ENCODE results near the gene SENP2. TPM values are rescaled to one million over a fixed set of nuclear protein-coding genes. Genes with fewer than 3 reads are reported as not detected.
"Not testable (repeated sequence)": the region's sequence is repeated elsewhere in the genome, so short reads cannot be mapped to it uniquely, and the experiment has no call there.

Gene SENP2
- total RNA-seq, 1 donor from 2014 or later, result 36.7 TPM

- intact Hi-C loops (cut with DNase I), result loop anchor here (1.0 to 10.0 kb wide), 2 partner anchors 111 to 285 kb away; no protein-coding TSS in a partner anchor
- DNase-seq (ENCODE audit: low spot score), result peak; percentile 83
These were observed 74.1 kb downstream of the SENP2 start for GRCh38 chr3:185659942-185660921.

DNA sequence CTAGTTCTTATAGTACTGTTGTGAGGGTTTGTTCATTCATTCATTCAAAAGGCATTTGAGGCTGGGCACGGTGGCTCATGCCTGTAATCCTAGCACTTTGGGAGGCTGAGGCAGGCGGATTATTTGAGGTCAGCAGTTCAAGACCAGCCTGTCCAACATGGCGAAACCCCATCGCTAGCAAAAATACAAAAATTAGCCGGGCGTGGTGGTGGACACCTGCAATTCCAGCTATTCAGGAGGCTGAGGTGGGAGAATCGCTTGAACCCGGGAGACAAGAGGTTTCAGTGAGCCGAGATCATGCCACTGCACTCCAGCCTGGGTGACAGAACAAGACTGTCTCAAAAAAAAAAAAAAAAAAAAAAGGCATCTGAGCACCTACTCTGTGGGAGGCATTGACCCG lies 75.2 kb downstream of the SENP2 start:
- intact Hi-C loops (cut with DNase I), result loop anchor here (10.0 kb wide), 1 partner anchor 284 kb away; no protein-coding TSS in a partner anchor
- DNase-seq (ENCODE audit: low spot score), result not testable (repeated sequence)

GRCh38 chr3:185661772-185662171 lies 75.7 kb downstream of the SENP2 start:
- DNase-seq (ENCODE audit: low spot score), result no peak
- intact Hi-C loops (cut with DNase I), result loop anchor here (10.0 kb wide), 1 partner anchor 283 kb away; no protein-coding TSS in a partner anchor

DNA sequence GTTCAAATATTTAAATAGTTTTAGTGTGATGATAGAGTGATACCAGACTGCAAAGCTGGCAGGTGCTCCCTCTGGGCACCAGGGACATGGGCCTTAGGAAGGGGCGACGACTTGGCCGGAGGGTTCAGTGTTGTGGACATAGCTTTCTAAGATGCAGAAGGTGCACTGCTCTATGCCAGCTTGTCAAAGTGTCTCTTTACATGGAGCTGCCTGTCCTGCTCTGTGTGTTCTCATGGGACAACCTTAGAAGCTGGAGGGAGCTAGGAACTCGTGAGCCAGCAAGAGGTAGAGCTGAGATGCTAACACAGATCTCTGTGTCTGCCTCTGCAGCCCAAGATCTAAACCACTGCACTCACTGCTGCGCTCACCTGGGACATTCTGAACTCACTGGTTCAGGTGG lies 77.8 kb downstream of the SENP2 start:
- intact Hi-C loops (cut with DNase I), result loop anchor here (10.0 kb wide), 1 partner anchor 281 kb away; no protein-coding TSS in a partner anchor

GRCh38 chr3:185667574-185667973 lies 81.5 kb downstream of the SENP2 start:
- intact Hi-C loops (cut with DNase I), result loop anchor here (10.0 kb wide), 1 partner anchor 277 kb away; no protein-coding TSS in a partner anchor
- no peak for DNase-seq (ENCODE audit: low spot score)

More for the DNA sequence above, 77.8 kb downstream of the SENP2 start:
- no peak for DNase-seq (ENCODE audit: low spot score)

GRCh38 chr3:185677146-185677829 lies 91.2 kb downstream of the SENP2 start:
- DNase-seq (ENCODE audit: low spot score), result no peak
- intact Hi-C loops (cut with DNase I), result no loop called here

- intact Hi-C loops (cut with DNase I), result no loop called here
These were observed 91.9 kb downstream of the SENP2 start for GRCh38 chr3:185678027-185678426.

GRCh38 chr3:185680231-185680630 lies 94.1 kb downstream of the SENP2 start:
- no peak for DNase-seq (ENCODE audit: low spot score)
- intact Hi-C loops (cut with DNase I), result no loop called here

More at GRCh38 chr3:185678027-185678426, 91.9 kb downstream of the SENP2 start:
- no peak for DNase-seq (ENCODE audit: low spot score)

Other genes with a start within 250 kb of the SENP2 start
- 9.0 TPM for gene MAP3K13, start 223.2 kb upstream of the SENP2 start, total RNA-seq
- 8.0 TPM for gene TMEM41A, start 87.3 kb upstream of the SENP2 start, total RNA-seq
- 0.51 TPM for gene LIPH, start 33.7 kb upstream of the SENP2 start, total RNA-seq
- 18.5 TPM for gene IGF2BP2, start 238.7 kb downstream of the SENP2 start, total RNA-seq